GM18511 (cell line): ENCODE data around the gene CARD11.

ENCODE experiments used
- ATAC-seq: cut with Tn5 transposase; IDR thresholded peaks from one replicate; pipeline ENCODE4 v1.9.1; 2021; ENCODE audit warnings: mild to moderate bottlenecking, moderate library complexity; ENCODE audit not compliant: unreplicated experiment

The CARD11 gene

DNA sequence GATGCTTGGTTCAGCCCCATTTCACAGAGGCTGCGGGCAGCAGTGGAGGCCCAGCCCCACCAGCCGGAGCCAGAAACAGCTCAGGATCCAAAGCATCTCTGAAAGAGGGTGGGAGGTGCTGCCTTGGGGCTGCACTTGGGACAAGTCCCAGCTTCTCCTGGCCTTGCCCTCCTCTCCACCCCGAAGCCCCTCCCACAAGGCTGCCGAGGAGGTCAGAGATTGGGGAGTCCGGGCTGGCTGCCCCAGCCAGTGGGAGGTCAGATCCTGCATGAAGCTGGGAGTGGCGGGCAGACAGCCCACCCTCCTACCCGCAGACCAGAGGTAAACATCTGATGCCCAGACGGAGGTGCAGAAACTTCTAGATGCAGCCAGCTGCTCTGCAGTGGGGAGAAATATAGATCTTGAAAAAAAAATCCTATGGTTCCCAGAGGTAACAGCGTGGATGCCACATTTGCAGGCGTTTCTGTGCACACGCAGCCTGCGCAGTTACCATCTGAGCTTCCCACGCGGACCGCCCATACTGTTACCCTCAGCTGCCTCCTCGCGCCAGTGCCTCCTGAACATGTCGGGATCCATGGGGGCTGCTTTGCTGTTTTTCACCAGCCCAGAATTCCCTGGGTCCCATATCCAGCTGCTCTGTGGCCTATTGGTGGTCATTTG, 162.7 kb downstream of the CARD11 start:
- ATAC-seq, result no peak

DNA sequence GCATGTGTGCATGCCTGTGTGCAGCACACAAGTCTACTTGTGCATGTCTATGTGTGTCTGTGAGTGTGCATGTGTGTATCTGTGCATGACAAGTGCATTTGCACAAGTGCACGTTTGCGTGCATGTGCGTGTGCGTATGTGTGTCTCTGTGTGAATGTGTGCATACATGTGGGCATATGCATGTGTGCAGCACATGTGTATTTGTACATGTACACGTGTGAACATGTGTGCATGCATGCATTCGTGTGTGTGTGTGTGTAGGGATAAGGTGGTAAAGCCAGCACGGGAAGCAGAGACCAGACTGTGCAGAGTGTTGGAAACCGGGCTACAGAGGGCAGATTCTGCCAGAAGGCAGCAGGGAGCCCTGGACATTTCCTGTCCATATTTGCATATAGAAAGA, 163.6 kb downstream of the CARD11 start:
- no peak for ATAC-seq

DNA sequence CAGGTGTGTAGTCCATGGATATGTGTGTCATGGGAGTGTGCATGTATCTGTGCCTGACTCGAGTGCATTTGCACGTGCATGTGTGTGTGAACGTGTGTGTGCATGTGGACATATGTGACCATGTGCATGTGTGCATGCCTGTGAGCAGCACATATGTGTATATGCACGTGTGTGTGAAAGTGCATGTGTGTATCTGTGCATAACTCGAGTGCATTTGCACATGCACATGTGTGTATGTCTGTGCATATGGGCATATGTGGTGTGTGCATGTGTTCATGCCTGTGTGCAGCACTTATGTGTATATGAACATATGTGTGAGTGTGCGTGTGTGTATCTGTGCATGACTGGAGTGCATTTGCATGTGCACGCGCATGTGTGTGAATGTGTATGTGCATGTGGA, 164.3 kb downstream of the CARD11 start:
- ATAC-seq, result no peak

DNA sequence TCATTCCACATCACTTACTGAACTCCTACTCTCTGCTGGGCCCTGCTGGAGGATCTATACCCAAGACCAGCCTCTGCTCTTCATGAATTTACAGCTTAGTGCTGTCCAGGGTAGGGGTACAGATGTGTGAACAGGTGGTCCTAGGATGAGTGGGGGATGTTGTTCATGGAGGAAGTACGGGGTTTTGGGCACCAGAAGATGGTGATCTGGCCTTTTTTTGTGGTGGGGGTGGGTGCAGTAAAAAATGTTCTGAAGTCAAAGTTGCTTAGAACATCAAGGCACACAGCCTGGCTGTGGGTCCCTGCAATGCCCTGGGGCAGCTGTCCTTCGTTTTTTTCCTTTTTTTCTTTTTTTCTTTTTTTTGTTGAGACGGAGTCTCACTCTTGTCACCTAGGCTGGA, 165.4 kb downstream of the CARD11 start:
- no peak for ATAC-seq

DNA sequence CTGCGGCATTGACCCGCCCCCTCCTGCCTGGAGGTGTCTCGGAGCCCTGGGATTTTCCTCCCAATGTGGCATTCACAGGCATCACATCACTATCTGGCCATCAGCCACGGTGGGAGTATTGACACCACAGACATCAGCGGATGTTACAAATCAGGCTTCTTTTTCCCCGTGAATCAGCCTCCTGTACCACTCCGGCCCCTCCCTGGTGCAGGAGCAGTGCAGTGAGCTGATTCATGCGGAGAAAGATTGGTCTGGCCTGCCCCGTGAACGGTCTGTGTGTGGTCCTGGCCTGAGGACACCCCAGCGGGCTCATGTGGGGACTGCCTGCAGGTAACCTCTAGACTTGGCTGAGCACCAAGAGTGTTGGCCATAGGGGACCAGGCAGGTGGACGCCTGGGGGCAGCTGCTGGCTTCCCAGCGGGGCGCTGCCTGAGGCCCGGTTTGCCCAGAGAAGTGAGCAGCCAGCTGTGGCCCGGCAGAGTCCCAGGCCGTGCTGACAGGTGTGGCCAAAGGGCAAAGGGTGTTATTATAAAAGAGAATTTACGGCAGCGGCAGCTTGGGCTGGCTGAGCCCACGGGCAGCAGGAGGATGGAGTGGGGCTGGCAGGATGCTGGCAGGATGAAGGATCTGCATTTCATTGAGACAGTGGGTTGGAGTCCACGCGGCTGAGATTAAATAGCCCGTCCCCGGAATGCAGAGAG, 167.5 kb downstream of the CARD11 start:
- ATAC-seq, result no peak

DNA sequence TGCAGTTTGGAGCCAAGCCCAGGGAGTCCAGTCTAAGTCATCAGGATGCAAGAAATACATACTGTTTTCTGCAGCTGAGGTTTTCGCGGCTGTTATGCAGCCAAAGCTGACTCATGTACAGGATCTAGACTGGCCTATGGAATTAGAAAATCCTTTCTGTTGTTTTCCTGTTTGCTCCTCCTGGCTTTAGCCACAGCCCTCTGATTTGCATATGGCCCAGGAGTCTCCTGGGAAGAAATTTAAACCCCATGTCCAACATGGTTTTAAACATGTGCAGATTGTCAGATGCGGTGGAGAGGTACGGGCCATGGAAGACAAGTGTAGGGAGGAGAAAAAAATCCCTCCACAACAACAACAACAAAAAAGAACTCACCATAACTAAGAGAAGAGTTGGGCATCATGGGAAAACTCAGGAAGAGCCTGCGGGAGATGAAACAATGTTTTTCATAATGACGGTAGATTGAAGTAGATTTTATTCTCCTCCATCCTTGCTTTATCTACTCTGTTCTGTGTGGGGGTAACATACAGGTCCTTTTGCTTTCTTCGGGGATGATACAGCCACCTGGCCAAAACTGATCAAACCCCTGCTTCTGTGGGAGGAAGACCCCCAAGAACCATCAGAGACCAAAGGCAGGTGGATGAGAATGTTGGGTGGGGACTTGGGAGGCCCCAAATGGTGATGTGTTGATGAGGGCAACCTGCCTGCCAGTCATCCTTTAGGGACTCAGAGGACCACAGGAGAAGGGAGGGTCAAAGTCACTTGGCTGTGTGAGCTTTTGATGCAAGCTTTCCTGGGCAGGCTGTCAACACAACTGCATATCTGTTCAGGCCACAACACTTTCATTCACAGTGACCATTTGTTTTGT, 169.7 kb downstream of the CARD11 start:
- no peak for ATAC-seq

DNA sequence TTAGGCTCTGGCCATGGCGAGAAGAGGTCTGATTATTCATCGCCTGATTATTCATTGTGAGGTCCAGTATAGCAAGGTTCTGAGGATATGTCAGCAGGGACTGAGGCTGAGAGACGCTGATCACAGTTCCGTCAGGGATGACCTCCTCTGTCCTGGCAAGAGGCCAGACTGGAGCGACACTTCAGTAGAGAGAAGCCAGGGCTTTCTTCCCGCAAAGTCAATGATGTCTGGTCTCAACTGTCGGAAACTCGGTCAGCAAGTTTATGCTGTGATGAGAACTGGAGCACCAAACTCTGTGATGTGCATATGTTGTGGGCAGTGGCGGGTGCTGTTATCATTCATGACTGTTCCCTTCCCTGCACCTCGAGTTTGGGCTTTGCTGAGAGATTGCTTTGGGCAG, 170.5 kb downstream of the CARD11 start:
- ATAC-seq, result no peak

DNA sequence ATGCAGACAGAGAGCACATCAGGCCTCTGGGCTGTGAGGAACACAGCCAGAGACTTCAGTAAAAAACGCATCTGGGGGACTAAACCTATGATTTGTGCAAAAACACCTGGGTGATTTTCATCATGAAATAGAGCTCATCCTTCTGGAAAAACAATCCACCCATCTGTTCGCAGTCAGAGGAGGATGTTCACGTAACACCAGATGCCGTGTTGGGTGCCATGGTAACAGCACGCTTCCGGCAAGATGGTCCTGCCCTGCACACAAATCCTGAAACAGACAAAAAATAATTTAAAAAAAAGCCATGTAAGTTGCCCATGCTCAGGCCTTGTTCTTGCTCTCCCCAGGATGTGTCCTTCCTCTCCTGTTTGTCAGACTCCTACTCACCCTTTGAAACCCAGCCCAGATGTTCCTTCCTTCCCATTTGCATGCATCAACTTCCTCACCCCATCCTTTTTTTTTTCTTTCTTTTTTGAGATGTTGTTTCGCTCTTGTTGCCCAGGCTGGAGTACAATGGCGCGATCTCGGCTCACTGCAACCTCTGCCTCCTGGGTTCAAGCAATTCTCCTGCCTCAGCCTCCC, 171.3 kb downstream of the CARD11 start:
- ATAC-seq, result no peak

DNA sequence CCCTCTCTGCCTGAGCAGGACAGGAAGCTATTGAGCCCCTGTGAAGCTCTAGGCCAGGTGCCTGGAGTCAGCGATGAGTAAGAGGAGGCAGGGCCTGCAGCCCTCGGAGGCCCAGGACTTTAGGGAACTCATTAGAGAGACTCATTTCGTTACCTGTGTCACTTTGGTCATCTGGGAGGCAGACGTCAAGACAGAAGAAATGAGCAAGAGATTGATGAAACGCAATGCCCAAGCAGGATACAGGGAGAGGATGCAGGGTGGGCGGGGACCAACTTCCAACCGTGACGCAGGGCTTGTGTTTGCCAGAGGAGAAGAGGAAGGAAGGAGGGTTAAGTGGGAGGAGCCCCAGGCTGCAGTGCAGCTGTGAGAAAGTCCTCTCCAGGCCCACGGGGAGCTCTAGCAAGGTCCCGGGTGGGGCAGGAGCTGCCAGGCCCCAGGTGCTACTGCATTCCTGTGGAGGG, 173.2 kb downstream of the CARD11 start:
- ATAC-seq, result peak; percentile 76

DNA sequence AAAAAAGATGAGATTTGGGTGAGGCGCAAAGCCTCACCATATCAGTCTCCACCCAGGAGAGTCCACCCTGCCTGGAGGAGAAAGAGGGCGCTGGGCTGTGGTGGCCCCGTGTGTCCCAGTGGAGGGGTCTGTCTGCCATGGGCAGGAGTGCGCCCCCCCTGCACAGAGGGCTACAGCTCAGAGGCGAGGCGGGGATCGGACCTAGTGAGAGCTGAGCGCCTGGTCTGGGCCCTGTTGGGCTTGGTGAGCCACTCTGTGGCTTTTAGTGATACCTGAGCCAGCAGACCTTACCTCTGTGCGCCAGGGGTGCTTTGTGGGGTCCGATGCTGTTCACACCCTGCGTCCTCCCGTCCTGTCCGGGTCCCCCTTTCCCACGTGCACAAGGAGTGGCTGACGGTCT, 173.7 kb downstream of the CARD11 start:
- ATAC-seq, result no peak

DNA sequence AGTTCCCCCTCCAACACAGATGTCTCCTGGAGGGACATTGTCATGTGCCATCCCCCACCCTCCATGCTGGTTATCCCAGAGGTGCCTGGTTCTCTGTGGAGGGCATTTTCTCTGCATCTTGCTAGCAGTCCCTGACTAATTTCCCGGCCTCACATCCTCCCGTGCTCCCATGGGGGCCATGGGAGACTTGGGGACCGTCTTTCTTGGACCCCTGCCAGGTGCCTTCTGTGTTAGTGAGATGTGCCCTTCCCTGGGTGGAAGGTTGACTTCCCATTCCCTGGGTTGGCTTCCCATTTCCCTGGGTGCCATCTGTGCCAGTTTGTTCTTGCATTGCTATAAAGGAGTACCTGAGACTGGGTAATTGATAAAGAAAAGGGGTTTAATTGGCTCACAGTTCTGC, 177.1 kb downstream of the CARD11 start:
- no peak for ATAC-seq

DNA sequence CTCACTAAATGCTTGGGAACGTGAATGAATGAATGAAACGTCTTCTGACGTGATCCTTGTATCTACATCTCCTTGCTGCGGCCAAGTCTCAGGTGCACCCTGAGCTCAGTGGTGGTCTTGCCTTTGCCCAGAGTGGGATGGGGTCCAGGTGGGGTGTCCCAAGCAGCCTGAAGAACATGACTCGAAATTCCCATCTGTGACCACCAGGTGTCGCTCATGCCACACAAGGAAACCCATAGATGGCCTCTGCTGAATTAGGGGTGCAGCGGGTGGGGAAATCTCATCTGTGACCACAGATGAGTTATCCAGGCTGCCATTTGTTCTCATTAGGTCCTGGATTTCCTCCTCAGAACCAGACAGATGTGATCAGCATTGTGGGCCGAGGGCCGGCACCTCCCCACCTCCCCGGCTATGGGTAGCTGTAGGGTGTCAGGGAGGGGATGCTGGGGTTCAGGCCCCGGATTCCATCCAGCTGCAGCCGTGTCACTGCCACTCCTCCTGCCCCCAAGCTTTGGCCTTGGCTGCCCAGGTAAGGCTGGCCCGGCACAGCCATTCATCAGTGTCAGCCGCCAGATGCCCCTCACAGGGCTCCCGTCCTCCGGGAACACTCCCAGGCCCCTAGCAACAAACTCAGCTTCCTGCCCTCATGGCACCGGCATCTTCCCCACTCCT, 178.5 kb downstream of the CARD11 start:
- peak; percentile 38 for ATAC-seq

DNA sequence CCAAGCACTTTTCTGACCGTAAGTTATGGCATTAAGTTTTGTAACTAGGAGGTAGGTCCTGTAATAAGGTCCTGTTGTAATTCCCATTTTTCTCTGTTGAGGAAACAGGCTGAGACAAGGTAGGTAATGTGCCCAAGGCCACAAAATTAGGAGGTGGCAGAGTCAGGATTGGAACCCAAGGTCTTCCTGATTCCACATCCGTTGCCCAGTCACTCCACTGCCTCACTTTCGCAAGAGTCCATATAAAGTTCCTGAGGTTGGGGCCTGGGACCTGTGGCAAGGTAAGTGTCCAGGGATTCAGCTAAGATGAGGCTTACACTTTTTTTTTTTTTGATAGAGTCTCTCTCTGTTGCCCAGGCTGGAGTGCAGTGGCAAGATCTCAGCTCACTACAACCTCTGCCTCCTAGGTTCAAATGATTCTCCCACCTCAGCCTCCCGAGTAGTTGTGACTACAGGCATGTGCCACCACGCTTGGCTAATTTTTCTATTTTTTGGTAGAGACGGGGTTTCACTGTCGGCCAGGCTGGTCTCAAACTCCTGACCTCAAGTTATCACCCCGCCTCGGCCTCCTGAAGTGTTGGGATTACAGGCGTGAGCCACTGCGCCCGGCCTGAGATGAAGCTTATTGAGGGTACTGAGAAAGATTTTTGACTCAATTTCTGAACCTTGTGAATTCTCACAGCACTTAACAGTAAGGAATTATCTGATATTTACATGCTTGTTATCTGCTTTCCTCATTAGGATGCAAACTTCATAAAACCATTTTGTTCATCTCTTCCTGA, 179.3 kb downstream of the CARD11 start:
- no peak for ATAC-seq

DNA sequence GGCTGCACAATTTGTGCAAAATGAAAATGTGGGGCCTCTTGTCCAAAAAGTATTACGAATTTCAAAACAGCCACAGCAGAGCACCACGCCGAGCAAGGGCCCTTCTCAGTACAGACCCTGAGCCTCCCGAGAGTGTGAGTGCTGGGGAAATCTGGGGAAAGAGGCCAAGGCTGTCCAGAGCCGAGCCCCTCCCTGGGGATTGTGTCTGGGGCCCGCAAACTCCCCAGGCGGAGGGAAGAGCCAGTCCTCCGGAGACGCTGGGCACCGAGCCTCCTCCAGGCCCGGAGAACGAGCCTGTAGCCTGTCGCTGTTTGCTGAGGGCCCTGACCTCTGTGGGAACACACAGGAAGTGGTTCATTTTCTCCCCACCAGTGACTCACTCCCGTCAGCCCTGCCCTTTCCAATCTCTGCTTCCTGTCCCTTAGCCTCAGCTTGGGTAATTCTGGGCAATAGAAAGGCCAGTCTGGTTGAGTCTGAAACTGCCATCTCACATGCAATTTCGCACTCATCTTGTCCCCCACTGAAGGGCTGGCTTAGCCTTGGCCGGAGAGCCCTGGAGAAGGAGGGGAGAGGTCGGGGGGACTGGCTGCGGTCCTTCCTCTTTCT, 180.1 kb downstream of the CARD11 start:
- ATAC-seq, result peak; percentile 96

DNA sequence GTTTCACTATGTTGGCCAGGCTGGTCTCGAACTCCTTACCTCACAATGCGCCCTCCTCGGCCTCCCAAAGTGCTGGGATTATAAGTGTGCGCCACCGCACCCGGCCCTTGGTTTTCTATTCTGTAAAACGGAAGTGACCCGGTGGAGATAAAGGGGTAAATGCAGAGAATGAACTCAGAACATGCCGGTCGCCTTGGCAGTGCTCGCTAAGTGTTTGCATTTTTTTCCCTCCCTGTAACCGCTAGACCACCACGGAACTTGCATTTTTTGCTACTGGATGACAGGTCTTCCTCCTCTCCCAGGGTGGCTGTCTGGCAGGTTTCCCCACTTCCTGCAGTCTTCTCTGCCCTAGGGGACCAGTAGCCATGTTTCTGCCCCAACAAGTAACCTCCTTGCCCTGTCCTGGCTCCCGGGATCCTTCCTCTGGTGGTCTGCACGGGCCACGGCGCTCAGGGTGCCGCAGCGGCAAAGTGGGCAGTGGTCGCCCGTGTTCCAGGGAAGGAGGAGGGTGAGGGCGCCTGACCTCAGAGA, 180.8 kb downstream of the CARD11 start:
- no peak for ATAC-seq

DNA sequence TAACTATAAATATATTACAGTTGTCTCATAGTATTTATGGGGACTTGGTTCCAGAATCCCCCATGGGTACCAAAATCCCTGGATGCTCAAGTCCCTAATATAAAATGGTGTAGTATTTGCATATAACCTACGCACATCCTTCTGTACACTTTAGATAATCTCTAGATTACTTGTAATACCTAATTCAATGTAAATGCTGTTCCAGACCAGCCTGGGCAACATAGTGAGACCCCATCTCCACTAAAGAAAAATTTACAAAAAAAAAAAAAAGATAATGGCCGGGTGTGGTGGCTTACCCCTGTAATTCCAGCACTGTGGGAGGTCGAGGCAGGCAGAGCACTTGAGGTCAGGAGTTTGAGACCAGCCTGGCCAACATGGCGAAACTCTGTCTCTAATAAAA, 182.2 kb downstream of the CARD11 start:
- no peak for ATAC-seq

DNA sequence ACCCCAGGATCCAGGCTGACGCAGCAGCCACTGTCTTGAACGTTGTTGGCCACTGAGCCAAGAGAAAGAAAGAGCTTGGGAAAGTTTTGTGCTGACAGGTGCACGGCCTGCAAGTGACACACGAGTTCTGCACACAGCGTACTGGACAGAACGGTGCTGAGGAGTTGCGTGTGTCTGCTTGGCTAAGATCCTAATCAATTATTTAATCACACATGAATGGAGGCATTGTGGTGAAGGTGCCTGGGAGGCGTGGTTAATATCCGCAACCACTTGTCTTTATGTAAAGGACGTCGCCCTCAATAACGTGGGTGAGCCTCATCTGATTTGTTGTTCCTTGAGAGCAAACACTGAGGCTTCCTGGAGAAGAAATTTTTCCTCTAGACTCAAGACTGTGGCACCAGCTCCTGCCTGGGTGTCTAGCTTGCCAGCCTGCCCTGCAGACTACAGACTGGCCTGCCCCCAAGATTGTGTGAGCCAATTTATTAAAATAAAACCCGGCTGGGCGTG, 183.0 kb downstream of the CARD11 start:
- ATAC-seq, result no peak

DNA sequence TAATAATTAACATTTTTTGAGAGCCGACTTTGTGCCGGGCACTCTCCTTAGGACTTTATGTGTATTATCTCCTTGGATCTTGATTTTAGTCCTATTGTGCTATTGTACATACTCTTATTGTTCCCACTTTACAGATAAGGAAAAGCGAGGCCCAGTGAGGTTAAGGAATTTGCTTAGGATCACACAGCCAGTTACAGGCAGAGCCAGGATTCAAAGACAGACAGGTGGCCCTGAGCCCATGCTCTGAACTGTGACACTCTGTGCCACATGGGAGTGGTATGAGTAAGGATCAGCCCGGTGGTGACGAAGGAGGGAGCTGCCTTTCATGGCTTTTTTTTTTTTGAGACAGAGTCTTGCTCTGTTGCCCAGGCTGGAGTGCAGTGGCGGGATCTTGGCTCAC, 183.7 kb downstream of the CARD11 start:
- no peak for ATAC-seq

DNA sequence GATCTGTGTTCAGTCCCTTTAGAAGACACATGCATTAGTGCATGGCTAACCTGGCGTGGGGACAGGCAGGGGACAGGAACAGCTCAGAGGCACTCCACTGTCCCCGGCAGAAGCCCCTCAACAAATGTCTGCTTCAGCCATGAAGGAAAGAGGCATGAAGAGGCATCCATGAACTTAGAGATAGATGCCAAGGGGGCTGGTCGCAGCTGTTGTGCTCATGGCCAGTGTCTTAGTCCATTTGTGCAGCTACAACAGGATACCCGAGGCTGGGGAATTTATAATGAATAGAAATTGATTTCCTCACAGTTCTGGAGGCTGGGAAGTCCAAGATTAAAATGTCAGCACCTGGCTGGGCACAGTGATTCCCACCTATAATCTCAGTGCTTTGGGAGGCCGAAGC, 185.0 kb downstream of the CARD11 start:
- ATAC-seq, result no peak
